Measurements from ENCODE around the gene SENP7. TPM values are rescaled to one million over a fixed set of nuclear protein-coding genes. Genes with fewer than 3 reads are reported as not detected.

SENP7 gene
- total and polyA plus RNA-seq, 2 experiments from 2014 or later, result 3.5 to 8.2 TPM

DNA sequence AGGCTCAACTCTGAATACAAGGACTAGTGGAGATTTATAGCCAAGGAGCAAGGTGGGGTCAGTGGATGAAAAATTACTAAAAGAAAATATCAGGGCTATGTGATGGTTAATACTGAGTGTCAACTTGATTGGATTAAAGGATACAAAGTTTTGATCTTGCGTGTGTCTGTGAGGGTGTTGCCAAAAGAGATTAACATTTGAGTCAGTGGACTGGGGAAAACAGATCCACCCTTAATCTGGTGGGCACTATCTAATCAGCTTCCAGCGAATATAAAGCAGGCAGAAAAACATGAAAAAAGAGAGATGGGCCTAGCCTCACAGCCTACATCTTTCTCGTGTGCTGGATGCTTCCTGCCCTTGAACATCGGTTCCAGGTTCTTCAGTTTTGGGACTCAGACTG lies 14.4 kb upstream of the SENP7 start:
- Histone ChIP-seq H2AFZ (no peak overlapping the region), H3K4me2 (ENCODE audit: unreplicated experiment) (no peak overlapping the region), H3F3A (ENCODE audit: insufficient read depth) (no peaks in the 10 kb centered on the region), H3K9me3 (ENCODE audit: low read depth) (no peaks in the 10 kb centered on the region), H3K9ac (no peak overlapping the region), H3K27me3 (replicated peaks; ENCODE audit: insufficient read depth) (no peaks in the 10 kb centered on the region; the same call in 1 of the 2 replicates), H3K36me3 (ENCODE audit: low read depth) (no peaks in the 10 kb centered on the region), H3K79me2 (ENCODE audit: insufficient read depth) (no peaks in the 10 kb centered on the region), H3K27ac (no peak overlapping the region), H3K9me2 (ENCODE audit: insufficient read depth) (no peaks in the 10 kb centered on the region), H3K4me1 (ENCODE audit: insufficient read depth) (no peaks in the 10 kb centered on the region), H4K20me1 (ENCODE audit: insufficient read depth) (no peaks in the 10 kb centered on the region), H3K4me3 (no peak overlapping the region)
- WGBS, 2 experiments (ENCODE audit: low coverage in 1 of 2, low lambda C conversion rate in 2 of 2, missing lambda C conversion rate in 2 of 2), result 46 to 52% methylated on average over 4 of the region's 4 CpGs
- no peak for TF ChIP-seq EZH2phosphoT487 (IDR thresholded peaks at IDR 0.05; ENCODE audit: insufficient read depth, low read depth)
- no peak for TF ChIP-seq EZH2 (IDR thresholded peaks at IDR 0.05; ENCODE audit: insufficient read depth, poor library complexity, severe bottlenecking)
- in situ Hi-C loops (cut with MboI), result no loop called here
- DNase-seq, result no peak

DNA sequence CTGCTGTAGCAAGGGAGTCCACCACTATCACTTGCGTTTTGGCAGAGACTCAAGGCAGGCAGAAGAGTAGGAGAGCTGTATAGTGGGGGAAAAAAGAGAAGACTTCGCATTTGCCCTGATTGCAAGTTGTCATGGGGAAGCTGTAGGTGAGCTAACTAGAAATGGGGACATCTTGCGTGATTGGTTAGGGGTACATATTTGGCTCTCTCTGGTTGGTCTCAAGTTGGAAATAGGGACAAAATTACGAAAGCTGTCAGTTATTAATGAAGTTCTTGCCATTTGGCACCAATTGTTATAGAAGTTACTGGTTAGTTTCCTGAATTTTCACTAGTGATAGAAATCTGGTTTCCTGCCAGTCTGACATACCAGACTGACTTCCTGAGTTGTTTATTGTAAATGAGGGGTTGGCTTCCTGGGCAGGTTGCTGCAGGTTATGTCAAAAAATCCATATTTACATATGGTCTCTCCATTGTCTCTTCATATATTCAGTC lies 8.2 kb upstream of the SENP7 start:
- Histone ChIP-seq H3K9ac (no peak overlapping the region), H3K4me1 (ENCODE audit: insufficient read depth) (no peaks in the 10 kb centered on the region), H3K36me3 (ENCODE audit: low read depth) (no peaks in the 10 kb centered on the region), H3K27me3 (replicated peaks; ENCODE audit: insufficient read depth) (0 out of 2 replicates have a peak, but pooled peaks cover 7% of the 10 kb centered on the region), H3K27ac (no peak overlapping the region), H3K4me2 (ENCODE audit: unreplicated experiment) (no peak overlapping the region), H3F3A (ENCODE audit: insufficient read depth) (no peaks in the 10 kb centered on the region), H3K4me3 (no peak overlapping the region), H2AFZ (no peak overlapping the region), H3K9me2 (ENCODE audit: insufficient read depth) (no peaks in the 10 kb centered on the region), H3K79me2 (ENCODE audit: insufficient read depth) (no peaks in the 10 kb centered on the region), H4K20me1 (ENCODE audit: insufficient read depth) (no peaks in the 10 kb centered on the region), H3K9me3 (ENCODE audit: low read depth) (no peaks in the 10 kb centered on the region)
- TF ChIP-seq EZH2phosphoT487 (IDR thresholded peaks at IDR 0.05; ENCODE audit: insufficient read depth, low read depth) (no peak), EZH2 (IDR thresholded peaks at IDR 0.05; ENCODE audit: insufficient read depth, poor library complexity, severe bottlenecking) (no peak)
- in situ Hi-C loops (cut with MboI), result no loop called here
- DNase-seq, result no peak
- 41 to 46% methylated on average over 4 of the region's 4 CpGs for WGBS, 2 experiments (ENCODE audit: low coverage in 1 of 2, low lambda C conversion rate in 2 of 2, missing lambda C conversion rate in 2 of 2)

DNA sequence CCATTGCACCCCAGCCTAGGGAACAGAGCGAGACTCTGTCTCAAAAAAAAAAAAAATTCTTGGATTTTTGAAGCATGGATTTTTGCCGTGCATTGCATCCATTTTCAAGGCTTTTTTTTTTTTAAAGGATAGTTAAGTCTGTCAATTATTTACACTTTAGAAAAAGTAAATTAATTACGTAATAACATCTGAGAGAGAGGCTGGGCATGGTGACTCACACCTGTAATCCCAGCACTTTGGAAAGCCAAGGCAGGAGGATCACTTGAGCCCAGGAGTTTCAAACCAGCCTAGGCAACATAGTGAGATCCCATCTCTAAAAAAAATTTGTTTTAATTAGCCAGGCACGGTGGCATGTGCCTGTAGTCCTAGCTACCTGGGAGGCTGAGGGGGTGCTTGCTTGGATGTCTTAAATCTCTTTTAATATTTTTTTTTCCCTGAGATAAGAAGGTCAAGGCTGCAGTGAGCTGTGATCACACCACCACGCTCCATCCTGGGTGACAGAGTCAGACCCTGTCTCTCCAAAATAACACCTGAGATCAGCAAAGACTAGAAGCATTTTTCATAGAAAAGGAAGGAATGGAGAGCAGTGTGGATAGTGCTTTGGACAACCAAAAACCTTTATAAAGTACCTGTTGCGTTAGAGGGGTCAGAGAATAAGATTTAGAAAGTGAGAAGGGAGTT lies 6.8 kb upstream of the SENP7 start:
- H2AFZ ChIP-seq, result no peak overlapping the region
- H3F3A ChIP-seq (ENCODE audit: insufficient read depth), result no peaks in the 10 kb centered on the region

DNA sequence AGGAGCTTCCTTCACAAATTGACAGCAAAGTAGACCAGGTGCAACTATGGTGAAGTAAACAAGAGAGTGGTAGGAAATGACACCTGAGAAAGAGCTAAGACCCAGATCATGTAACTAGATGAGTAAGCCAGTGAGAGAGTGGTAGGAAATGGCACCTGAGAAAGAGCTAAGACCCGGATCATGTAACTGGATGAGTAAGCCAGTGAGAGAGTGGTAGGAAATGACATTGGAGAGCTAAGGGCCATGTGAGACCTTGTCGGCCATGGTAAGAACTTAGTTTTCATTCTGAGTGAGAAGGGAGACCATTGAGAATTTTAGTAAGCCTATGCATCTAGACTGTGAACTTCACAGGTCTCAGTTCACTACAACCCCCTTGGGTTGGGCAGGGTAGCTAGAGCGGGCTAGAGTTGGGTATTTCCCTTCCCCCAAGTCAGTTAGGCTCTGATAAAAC lies 5.4 kb upstream of the SENP7 start:
- H3K4me2 ChIP-seq (ENCODE audit: unreplicated experiment), result no peak overlapping the region
- H3K4me3 ChIP-seq, result no peak overlapping the region
- peaks cover 4% of the 10 kb centered on the region; the same call in 1 of the 2 replicates for H3K4me1 ChIP-seq (ENCODE audit: insufficient read depth)
- 0 out of 2 replicates have a peak, but pooled peaks cover 7% of the 10 kb centered on the region for H3K27me3 ChIP-seq (replicated peaks; ENCODE audit: insufficient read depth)
- no peak overlapping the region; the same call in 1 of the 2 replicates for H2AFZ ChIP-seq
- 55 to 65% methylated on average over 3 of the region's 3 CpGs for WGBS, 2 experiments (ENCODE audit: low coverage in 1 of 2, low lambda C conversion rate in 2 of 2, missing lambda C conversion rate in 2 of 2)
- no peak overlapping the region for H3K27ac ChIP-seq
- no peaks in the 10 kb centered on the region for H3K36me3 ChIP-seq (ENCODE audit: low read depth)
- H3K9me3 ChIP-seq (ENCODE audit: low read depth), result no peaks in the 10 kb centered on the region
- TF ChIP-seq EZH2 (IDR thresholded peaks at IDR 0.05; ENCODE audit: insufficient read depth, poor library complexity, severe bottlenecking) (no peak), EZH2phosphoT487 (IDR thresholded peaks at IDR 0.05; ENCODE audit: insufficient read depth, low read depth) (no peak)
- no peaks in the 10 kb centered on the region for H3K9me2 ChIP-seq (ENCODE audit: insufficient read depth)
- no peak for DNase-seq
- H3F3A ChIP-seq (ENCODE audit: insufficient read depth), result no peaks in the 10 kb centered on the region
- H4K20me1 ChIP-seq (ENCODE audit: insufficient read depth), result no peaks in the 10 kb centered on the region
- no peaks in the 10 kb centered on the region for H3K79me2 ChIP-seq (ENCODE audit: insufficient read depth)
- H3K9ac ChIP-seq, result no peak overlapping the region
- in situ Hi-C loops (cut with MboI), result no loop called here

More for the DNA sequence above, 6.8 kb upstream of the SENP7 start:
- H4K20me1 ChIP-seq (ENCODE audit: insufficient read depth), result no peaks in the 10 kb centered on the region
- H3K4me3 ChIP-seq, result no peak overlapping the region
- no peaks in the 10 kb centered on the region for H3K9me2 ChIP-seq (ENCODE audit: insufficient read depth)
- no peaks in the 10 kb centered on the region for H3K4me1 ChIP-seq (ENCODE audit: insufficient read depth)
- no peak overlapping the region for H3K9ac ChIP-seq
- no peak overlapping the region for H3K4me2 ChIP-seq (ENCODE audit: unreplicated experiment)
- no peaks in the 10 kb centered on the region for H3K9me3 ChIP-seq (ENCODE audit: low read depth)
- in situ Hi-C loops (cut with MboI), result no loop called here
- TF ChIP-seq EZH2 (IDR thresholded peaks at IDR 0.05; ENCODE audit: insufficient read depth, poor library complexity, severe bottlenecking), result no peak
- TF ChIP-seq EZH2phosphoT487 (IDR thresholded peaks at IDR 0.05; ENCODE audit: insufficient read depth, low read depth), result no peak
- 0 out of 2 replicates have a peak, but pooled peaks cover 7% of the 10 kb centered on the region for H3K27me3 ChIP-seq (replicated peaks; ENCODE audit: insufficient read depth)
- H3K27ac ChIP-seq, result no peak overlapping the region
- DNase-seq, result no peak
- WGBS, 2 experiments (ENCODE audit: low coverage in 1 of 2, low lambda C conversion rate in 2 of 2, missing lambda C conversion rate in 2 of 2), result 69 to 73% methylated on average over 6 of the region's 6 CpGs
- no peaks in the 10 kb centered on the region for H3K36me3 ChIP-seq (ENCODE audit: low read depth)
- no peaks in the 10 kb centered on the region for H3K79me2 ChIP-seq (ENCODE audit: insufficient read depth)

All from GM23248 (cell line).